ENCODE results near the gene PNPO.

- TF ChIP-seq POLR2AphosphoS5 (IDR thresholded peaks at IDR 0.05; ENCODE audit: low read depth, low read length) = peak; percentile 69
- TF ChIP-seq TAF1 (IDR thresholded peaks at IDR 0.05; ENCODE audit: borderline replicate concordance, insufficient read depth, low read length) = peak; percentile 56; the same call in 1 of the 2 replicates
These were observed 45.3 kb upstream of the PNPO start, which contains the start of gene SP2 for GRCh38 chr17:47895856-47896671.
